GM19328 (cell line): ENCODE measurements around the gene ZNF616.
A peak's percentile ranks its signal among the peaks of the same experiment; 100 is the strongest.
"Not testable (repeated sequence)": the region's sequence is repeated elsewhere in the genome, so short reads cannot be mapped to it uniquely, and the experiment has no call there.

Source experiments
- ATAC-seq: cut with Tn5 transposase; IDR thresholded peaks from one replicate; pipeline ENCODE4 v1.9.1; 2021; ENCODE audit warnings: mild to moderate bottlenecking, moderate library complexity; ENCODE audit not compliant: unreplicated experiment

The ZNF616 gene

GRCh38 chr19:52110780-52111179, 29.0 kb downstream of the ZNF616 start:
- ATAC-seq, result no peak

DNA sequence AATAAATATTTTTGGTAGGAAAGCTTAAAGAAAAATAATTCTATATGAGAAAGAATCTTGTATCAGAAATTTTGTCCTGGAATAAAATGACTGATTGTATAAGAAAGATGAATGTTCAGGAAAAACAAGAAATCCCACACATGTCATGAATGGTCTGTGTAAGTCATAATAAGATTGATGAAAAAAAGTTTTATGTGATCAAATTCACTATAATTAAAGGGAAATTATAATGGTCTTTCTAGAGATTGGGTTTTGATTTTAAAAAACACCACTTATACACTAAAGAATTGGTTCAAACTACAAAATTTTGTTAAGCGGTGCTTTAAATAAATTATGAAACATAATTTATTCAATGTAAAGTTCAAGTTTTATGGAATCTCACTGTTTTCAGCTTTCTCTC, 37.0 kb downstream of the ZNF616 start:
- no peak for ATAC-seq

GRCh38 chr19:52101866-52102562, 37.7 kb downstream of the ZNF616 start:
- ATAC-seq, result no peak

- no peak for ATAC-seq
Observed at GRCh38 chr19:52099497-52100138, 40.1 kb downstream of the ZNF616 start.

GRCh38 chr19:52096416-52096815, 43.3 kb downstream of the ZNF616 start:
- not testable (repeated sequence) for ATAC-seq

DNA sequence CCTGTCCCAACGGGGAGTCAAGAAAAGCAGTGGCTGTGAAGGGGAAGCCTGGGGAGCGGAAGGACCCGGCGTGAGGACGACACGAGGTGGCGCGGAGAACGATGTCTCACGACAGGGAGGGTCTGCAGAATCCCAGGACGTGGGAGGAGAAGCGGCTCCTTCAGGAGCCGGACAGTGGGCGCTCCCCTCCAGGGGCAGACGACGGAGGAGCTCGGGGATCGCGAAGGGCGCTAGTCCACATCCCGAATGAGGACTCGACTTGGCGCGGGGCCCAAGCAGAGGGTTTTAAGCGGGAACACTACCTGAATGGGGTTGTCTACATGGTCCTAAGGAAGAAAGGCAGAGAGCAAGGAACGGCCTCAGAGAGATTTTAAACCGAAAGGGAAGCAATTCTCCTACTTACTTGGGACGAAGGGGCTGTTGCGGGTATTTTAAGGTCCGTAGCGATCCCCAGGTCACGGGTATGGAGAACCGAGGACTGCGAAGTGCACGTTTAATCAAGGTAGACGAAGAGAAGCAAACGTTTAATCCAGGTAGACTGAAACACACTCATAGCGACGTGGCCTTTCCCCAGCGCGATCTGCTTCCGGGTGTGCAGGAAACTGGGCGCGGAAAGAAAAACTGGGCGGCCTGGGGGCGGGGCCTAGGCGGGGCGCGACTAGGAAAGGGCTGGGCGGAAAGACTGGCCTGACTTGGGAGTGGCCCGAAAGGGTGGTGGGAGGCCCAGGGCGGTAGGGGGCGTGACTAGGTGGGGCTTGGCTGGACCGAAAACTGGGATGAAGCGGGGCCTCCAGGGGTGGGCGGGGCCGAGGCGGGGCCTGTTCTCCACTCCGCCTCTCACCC, 44.3 kb downstream of the ZNF616 start, which contains the start of gene ZNF841:
ZNF841 (minus strand) TSS at position 594 of the 843 bp plus-strand sequence. CDS start 10,964 bp downstream, outside the sequence.
- peak; percentile 67 for ATAC-seq

- ATAC-seq, result no peak
Observed at GRCh38 chr19:52094526-52095130, 45.1 kb downstream of the ZNF616 start.

GRCh38 chr19:52086481-52086880, 53.3 kb downstream of the ZNF616 start:
- ATAC-seq, result no peak

- no peak for ATAC-seq
Observed at GRCh38 chr19:52070496-52070895, 69.2 kb downstream of the ZNF616 start.

- no peak for ATAC-seq
Observed at GRCh38 chr19:52069653-52070052, 70.1 kb downstream of the ZNF616 start.

GRCh38 chr19:52066258-52066863, 73.4 kb downstream of the ZNF616 start:
- ATAC-seq, result no peak

DNA sequence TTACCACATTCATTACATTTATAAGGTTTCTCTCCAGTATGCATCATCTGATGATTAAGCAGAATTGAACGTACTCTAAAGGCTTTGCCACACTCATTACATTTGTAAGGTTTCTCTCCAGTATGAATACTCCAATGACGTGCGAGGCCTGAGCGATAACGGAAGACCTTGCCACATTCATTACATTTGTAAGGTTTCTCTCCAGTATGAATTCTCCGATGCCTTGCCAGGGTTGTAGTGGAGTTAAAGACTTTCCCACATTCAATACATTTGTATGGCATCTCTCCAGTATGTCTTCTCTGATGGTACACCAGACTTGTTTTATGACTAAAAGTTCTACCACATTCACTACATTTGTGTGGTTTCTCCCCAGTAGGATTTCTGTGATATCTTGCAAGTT, 74.3 kb downstream of the ZNF616 start:
- no peak for ATAC-seq
